PFSK-1 (cell line): ENCODE data around the gene USP2.

ENCODE experiments used
- FOXP2 ChIP-seq: optimal IDR thresholded peaks from 2 replicates; pipeline ENCODE3; 2011; ENCODE audit warnings: borderline replicate concordance, control low read depth, inconsistent platforms; ENCODE audit not compliant: insufficient read depth; ENCODE audit errors: extremely low read length, extremely low read depth
- POLR2AphosphoS5 ChIP-seq: IDR thresholded peaks from 2 replicates; pipeline ENCODE4 v1.6.1; 2012; ENCODE audit warnings: low read depth, mild to moderate bottlenecking, control low read depth, low read length, moderate library complexity
- REST ChIP-seq, 2 experiments: IDR thresholded peaks; 2 replicates each; pipeline versions ENCODE4 v1.6.1 to v1.8.0; 2011 to 2012; ENCODE audit warnings: low read depth in 2 of 2, low read length in 2 of 2, control low read depth in 1 of 2, inconsistent platforms in 1 of 2, mild to moderate bottlenecking in 1 of 2, moderate library complexity in 1 of 2; ENCODE audit not compliant: insufficient read depth in 1 of 2
- SIN3A ChIP-seq: IDR thresholded peaks from 2 replicates; pipeline ENCODE4 v1.6.1; 2012; ENCODE audit warnings: mild to moderate bottlenecking, low read length, moderate library complexity, borderline replicate concordance; ENCODE audit not compliant: insufficient read depth
- TAF1 ChIP-seq: IDR thresholded peaks from 2 replicates; pipeline ENCODE4 v1.6.1; 2012; ENCODE audit warnings: low read length, control low read depth, borderline replicate concordance; ENCODE audit not compliant: insufficient read depth

USP2 gene

DNA sequence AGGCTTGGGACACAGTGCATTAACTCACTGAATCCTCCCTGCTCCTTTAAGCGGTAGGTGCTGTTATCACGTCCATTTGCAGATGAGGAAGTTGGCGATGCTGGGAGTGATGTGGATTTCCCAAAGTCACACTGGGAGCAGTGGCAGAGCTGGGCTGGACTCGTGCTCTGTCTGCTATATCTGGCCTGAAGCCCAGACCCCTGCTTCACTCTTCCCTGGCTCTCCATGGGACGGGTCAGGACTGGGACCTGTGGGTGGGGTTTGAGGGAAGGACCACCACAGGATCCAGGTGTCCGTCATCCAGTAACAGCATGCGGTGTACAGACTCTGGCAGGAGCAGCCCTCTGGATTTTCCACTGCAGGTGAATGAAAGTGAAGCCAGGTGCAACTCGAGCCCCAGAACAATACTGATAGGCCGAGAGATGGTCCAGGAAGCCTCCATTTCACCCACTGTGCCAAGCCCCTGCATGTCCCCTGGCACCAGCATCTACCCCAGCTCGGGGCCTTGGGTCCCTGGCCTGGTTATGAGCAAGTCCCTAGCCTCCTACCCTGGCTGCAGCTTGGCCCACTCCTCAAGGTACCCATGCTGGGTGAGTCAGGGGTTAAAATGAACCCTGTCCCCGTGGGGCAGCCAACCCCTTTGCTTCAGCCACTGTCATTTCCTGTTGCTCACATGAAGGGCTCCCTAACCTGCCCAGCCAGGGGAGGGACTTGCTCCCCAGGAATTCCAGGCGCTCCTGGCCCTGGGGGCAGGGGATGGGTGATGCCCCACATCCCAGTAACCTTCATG lies 4.2 kb downstream of the USP2 start:
- TF ChIP-seq REST (IDR thresholded peaks at IDR 0.05; ENCODE audit: insufficient read depth in 1 of 2, low read depth in 2 of 2, low read length in 2 of 2) (no peak), POLR2AphosphoS5 (no peak), FOXP2 (no peak), SIN3A (no peak), TAF1 (no peak)

DNA sequence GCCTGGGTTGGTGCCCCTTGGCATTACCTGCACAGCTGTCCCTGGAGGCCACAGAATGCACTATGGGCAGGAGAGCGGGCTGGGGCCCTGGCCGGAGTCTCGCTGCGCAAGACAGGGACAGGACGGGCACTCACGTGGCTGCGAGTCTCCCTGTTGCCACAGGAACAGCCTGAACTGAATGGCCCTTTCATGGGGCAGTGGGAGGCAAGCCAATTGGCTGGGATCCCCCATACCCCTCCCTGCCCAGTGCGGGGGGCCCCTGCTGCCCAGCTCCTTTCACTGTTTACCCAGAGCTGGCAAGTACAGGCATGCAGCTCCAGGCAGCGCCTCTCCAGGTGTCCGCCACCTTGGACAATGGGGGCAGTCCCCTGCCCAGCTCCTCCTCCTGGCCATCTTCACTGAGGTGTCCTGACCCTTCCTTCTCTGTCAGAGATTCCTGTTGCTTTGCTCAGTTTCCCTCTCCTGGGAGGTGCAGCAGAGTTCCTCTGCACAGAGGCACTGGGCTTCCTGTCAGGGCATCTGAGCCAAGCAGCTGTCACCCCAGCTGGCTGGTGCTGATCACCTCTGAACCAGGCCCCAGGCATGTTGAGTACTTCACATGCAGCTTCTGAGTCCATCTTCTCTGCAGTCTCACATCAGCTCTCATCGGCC lies 5.2 kb downstream of the USP2 start:
- no peak for TF ChIP-seq REST (IDR thresholded peaks at IDR 0.05; ENCODE audit: insufficient read depth in 1 of 2, low read depth in 2 of 2, low read length in 2 of 2)
- TF ChIP-seq POLR2AphosphoS5 = no peak
- TF ChIP-seq FOXP2 = no peak
- TF ChIP-seq TAF1 = no peak
- TF ChIP-seq SIN3A = no peak

DNA sequence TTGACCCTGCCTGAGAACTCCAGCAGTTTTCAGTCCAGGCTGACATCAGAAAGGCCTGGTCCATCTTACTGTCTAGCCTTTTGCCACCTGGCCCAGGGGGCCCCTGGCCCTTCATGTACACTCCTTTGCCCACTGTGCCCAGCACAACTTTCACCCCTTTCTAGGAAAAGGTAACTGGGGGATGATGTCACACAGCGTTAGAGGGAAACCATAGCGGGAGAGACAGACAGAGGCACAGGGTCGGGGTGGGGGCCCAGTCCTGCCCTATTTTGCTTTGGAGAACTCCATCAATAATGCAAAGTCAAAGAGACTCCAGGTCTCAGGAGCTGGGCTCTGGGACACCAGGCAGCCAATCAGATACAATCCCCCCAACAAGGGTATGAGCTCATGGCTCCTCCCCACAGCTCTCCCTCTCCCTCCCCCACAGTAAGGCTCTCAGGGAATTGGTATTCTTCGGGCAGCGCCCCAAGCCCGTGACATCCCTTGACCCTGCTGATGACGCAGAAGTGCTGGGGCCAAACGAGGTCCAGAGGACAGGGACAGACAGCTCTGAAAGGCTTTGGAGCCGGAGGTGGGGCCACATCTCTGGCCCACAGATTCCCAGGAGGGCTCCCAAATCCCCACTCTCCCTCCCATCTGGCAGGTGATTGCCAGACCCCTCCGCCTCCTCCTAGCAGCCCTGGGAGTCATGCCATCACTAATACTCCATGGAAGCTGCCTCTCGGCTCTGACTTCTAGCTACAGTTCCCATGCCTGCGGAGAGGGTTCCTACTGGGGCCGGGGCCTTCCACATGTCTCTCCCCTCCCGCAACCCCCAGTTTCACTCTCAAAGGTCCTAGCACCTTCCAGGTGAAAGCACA lies 5.9 kb downstream of the USP2 start:
- TF ChIP-seq SIN3A = no peak
- no peak for TF ChIP-seq REST (IDR thresholded peaks at IDR 0.05; ENCODE audit: insufficient read depth in 1 of 2, low read depth in 2 of 2, low read length in 2 of 2)
- TF ChIP-seq TAF1 = no peak
- no peak for TF ChIP-seq FOXP2

GRCh38 chr11:119374632-119375336 lies 6.7 kb downstream of the USP2 start:
- no peak for TF ChIP-seq REST (IDR thresholded peaks at IDR 0.05; ENCODE audit: insufficient read depth in 1 of 2, low read depth in 2 of 2, low read length in 2 of 2)
- TF ChIP-seq FOXP2 = no peak
- TF ChIP-seq TAF1 = no peak
- TF ChIP-seq POLR2AphosphoS5 = no peak
- TF ChIP-seq SIN3A = no peak
